Stimulated activated CD8-positive, alpha-beta memory T cell treated with anti-CD3 and anti-CD28 coated beads, Interleukin-4, amount 100 ng/mL, for 4 hours (primary cell): Measurements from ENCODE around the gene MICALL2.
"Not testable (repeated sequence)": the region's sequence is repeated elsewhere in the genome, so short reads cannot be mapped to it uniquely, and the experiment has no call there.

Experiments used
- DNase-seq, 2 donors: peaks; one replicate each; pipeline ENCODE4 v3.0.0-alpha.2; 2020; ENCODE audit warnings: low read depth in 2 of 2, low spot score in 1 of 2

MICALL2 gene

GRCh38 chr7:1449501-1449900 is 9.8 kb downstream of the MICALL2 start:
- DNase-seq, result no peak

DNA sequence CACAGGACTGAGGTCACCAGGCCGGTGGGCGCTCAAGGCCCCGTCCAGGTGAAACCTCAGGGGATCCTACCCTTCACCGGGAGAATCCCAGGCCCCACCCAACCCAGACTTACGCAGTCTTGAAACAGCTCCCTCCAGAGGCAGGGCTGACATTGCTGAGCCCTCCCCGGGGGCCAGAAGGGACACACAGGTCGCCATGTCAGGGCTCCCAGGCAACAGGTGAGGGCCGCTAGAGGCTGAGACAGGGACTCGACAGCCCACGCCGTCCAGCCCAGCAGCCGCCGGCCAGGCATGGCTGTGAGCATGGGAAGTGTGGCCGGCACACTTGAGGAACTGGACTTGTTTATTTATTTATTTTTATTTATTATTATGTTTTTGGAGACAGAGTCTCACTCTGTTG is 10.3 kb downstream of the MICALL2 start:
- no peak for DNase-seq

DNA sequence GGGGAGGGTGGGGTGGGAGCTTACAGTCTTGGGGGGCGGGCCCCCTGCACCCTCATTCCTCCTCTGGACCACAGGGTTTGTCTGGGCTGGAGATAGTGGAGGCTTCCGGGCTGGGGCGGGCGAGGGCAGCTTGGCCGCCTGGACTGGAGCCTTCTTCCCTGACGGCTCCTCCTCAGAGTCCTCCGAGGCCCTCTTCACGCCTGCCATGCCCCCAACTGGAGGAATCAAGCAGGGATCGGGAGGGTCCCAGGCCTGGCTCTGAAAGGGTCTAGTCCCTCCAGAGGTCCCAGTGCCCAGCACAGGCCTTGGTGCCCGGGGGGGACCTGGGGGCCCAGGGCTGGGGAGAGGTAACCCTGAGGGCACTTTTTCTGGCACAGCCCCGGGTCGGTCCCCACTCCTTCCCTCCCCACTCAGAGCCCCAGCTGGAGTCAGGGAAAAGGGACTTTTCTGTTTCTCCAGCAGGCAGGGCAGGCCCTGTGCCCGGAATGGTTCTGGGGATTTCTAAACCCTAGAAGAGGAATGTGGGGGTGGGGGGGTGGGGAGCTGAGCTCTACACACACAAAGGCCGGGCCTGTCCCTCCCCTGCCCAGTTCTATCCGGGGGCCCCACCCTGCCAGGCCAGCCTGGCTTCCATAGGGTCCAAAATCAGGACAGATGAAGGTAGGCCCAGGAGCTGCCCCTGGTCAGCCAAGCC is 11.6 kb downstream of the MICALL2 start:
- no peak for DNase-seq

DNA sequence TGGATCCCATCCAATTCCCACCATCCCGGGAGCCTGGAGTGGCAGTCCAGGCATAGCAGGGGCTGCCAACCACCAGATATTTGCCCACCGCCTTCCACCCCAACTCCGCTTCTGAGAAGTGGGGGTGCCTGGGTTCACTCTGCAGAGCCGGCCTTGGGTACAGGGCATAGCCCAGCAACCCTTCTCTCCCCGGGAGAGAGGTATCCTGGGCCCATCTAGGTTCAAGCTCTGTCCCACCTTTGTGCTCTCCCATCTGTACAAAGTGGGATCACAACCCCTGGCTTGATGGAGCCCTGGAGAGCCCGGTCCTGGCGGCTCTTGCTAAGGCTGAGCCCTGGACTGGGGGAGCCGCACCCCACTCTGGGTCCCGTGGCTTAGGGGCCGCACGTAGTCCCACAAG is 12.2 kb downstream of the MICALL2 start:
- no peak for DNase-seq

GRCh38 chr7:1446620-1447032 is 12.6 kb downstream of the MICALL2 start:
- DNase-seq, result no peak

DNA sequence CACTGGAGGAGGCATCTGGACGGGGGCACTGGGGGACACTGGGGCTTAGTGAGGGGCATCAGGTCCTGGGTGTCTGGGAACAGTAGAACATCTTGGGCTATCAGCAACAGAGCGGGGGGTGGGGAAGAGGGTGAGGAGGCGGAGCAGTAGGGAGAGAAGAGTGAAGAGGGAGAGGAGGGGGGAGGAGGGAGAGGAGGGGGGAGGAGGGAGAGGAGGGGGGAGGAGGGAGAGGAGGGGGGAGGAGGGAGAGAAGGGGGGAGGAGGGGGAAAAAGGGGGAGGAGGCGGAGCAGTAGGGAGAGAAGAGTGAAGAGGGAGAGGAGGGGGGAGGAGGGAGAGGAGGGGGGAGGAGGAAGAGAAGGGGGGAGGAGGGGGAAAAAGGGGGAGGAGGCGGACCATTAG is 13.2 kb downstream of the MICALL2 start:
- DNase-seq, result not testable (repeated sequence)

DNA sequence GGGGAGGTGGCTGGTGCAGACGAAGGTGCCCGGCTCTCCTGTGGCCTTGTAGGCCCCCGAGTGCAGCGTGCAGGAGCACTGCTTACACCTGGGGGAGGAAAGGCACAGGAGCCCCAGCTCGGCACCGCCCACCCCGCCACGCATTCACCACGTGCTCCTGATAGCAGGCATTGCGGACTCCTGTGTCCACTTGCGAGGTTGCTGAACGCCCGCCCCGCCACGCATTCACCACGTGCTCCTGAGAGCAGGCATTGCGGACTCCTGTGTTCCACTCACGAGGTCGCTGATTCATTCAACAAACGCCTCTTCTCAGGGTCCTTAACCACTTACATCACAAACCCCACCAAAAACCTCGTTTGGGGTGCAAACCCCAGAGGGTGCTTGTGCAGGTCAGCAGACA is 13.9 kb downstream of the MICALL2 start:
- DNase-seq, result no peak

GRCh38 chr7:1444925-1445322 is 14.3 kb downstream of the MICALL2 start:
- DNase-seq, result no peak

- DNase-seq, result no peak
Measured at GRCh38 chr7:1444214-1444924, 14.9 kb downstream of the MICALL2 start.

GRCh38 chr7:1443587-1444200 is 15.6 kb downstream of the MICALL2 start:
- not testable (repeated sequence) for DNase-seq

DNA sequence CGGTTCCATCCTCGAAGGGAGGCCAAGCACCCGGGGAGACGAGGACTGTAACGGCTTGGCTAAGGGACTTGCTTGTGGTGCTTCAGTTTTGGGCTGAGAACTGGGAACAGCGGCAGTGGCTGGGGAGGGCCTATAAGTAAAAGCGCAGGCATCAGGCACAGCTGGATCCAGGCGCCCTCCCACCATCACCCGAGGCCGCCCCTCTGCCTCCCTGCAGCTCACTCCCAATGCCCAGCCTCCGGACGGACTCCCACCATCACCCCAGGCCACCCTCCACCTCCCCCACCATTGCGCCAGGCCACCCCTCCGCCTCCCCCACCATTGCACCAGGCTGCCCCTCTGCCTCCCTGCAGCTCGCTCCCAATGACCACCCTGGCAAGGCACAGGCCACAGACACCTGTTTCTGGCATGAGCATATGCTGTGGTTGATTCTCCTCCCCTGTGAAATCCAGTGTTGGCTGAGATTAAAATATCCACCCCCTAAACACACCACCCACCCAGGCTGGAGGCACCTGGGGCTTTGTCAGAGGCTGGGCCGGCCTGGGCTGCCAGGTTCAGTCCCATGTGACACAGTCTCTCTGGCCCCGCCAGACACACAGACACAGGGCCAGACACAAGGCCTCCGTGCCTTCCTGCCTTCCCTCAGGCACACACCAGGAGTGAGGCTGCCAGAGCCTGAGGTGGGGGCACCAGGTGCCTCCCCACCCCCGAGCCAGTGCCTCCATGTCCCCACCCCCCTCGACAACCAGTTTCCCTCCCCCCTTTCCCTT is 16.7 kb downstream of the MICALL2 start:
- no peak for DNase-seq

- no peak for DNase-seq
Measured at GRCh38 chr7:1441615-1442354, 17.5 kb downstream of the MICALL2 start.

- DNase-seq, result no peak
Measured at GRCh38 chr7:1440620-1441019, 18.6 kb downstream of the MICALL2 start.

DNA sequence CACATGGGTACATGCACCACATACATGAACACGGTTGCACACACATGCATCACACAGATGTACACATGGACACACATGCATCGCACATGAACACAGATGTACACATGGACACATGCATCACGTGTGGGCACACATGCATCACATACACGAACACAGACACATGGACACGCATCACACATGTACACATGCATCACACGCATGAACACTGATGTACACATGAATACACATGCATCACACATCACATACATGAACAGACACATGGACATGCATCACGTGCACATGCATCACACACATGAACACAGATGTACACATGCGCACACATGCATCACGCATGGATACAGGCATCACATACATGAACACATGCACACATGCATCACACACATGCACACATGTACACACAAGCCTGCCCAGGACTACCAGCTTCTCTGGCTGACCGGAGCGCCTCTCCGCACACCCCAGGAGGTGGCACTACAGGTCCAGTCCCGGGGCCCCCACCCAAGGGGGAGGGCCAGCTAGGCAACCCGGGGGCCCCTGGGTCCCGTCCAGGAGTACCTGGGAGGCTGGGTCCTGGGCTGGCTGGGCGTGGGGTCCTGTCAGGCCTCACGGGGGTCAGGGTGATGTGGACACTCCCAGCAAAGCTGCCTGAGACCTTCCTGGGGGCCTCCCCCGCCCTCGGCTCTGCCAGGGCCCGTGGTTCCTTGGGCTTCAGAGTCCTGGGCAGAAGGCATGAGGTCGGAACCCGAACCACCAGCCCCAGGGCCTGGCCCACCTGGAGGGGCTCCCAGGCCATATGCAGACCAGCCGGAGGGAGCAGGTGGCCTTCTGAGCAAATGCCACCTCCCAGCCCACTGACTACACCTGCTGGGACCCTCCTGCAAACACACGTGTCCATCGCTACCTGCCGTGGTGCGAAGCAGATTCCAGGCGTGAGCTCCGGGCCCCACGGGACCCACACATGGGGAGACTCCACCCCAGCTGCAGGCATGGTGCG is 19.6 kb downstream of the MICALL2 start:
- no peak for DNase-seq

DNA sequence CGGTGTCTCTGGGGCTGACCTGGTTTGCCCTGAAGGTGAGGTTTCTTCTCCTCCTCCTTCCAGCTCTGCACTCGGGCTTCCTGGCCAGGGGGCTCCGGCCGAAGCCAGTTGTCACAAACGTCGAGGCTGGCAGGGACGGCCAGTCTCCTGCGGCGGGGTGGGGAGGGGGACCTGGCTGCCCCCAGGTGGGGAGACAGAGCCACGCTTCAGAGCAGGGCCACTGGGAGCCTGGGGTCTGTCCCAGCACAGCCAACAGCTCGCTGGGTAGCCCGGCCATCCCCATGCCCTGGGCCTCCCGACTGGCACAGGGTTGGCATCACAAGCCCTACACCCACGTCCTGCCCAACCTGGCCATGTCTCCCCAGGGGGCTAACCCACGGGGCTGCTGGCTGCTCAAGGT is 20.4 kb downstream of the MICALL2 start:
- no peak for DNase-seq

DNA sequence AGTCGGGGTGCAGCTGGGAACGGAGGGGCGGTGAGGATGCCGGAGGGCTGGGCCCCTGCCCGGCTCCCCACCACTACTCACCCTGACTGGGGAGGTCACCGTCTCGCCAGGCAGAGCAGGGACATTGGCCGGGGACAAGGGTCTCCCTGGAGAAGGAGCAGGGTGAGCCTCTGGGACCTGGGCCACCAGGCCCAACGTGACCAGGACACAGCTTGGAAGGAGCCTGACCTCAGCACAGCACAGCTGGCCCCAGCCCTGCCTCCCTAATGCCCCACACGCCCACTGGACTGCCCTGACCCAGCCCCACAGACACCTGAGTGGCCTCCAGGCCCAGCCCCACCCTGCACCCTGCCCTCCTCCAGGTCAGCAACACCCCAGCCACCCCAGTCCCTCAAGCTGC is 21.1 kb downstream of the MICALL2 start:
- no peak for DNase-seq

DNA sequence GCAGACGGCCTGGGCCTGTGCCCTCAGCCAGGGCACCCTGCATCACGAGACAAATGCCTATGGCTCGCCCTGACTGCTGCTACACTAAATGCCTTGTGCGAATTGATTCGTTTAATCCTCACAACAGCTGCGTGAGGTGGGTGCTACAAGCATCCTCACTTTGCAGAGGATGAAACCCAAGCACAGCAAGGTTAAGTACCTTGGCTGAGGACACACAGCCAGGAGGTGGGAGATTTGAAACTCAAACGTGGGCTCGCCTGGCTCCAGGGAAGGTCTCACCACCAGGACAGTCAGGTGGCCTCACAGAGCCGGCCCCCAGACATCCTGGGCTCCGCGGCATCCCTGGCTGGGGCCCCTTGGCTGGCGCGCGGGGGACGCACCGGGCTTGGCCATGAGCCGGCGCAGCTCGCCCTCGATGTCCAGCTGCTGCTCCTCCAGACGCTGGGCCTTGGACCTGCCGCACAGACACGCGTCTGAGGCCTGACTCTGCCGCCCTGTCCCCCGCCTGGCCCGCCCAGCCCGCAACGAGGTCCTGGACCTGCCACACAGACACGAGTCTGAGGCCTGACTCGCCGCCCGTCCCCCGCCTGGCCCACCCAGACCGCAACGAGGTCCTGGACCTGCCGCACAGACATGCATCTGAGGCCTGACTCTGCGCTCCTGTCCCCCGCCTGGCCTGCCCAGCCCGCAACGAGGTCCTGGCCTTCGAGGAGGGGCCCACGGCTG is 22.0 kb downstream of the MICALL2 start:
- DNase-seq, result no peak

DNA sequence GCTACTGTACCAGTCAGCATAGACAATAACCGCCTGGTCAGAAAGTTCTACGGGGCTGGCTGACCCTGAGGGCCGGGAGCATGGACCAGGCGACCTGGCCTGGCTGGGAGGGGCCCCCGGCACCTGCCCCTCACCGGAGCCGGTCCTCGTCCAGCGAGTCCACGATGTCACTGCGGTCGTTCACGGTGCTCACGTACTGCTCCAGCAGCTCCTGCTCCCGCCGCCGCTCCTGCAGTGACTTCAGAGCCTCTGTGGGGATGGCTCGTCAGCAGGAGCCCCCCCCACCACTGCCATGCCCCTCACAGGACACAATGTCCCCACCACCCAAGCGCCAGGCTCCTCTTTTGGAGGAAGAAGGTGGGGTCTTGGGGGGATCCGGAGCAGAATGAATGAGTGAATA is 22.7 kb downstream of the MICALL2 start:
- DNase-seq, result no peak
